ENCODE data around the gene GIPC3.
A peak's percentile ranks its signal among the peaks of the same experiment; 100 is the strongest.

GRCh38 chr19:3608079-3608641, 22.9 kb downstream of the GIPC3 start:
- TF ChIP-seq POLR2AphosphoS5 (IDR thresholded peaks at IDR 0.05) (no peak), CTCF (IDR thresholded peaks at IDR 0.05) (no peak), EP300 (IDR thresholded peaks at IDR 0.05) (peak in 2 of 4 donors; percentile 16)
